ENCODE measurements around the gene B4GALT7.
"Not testable (repeated sequence)": the region's sequence is repeated elsewhere in the genome, so short reads cannot be mapped to it uniquely, and the experiment has no call there.

B4GALT7 gene

DNA sequence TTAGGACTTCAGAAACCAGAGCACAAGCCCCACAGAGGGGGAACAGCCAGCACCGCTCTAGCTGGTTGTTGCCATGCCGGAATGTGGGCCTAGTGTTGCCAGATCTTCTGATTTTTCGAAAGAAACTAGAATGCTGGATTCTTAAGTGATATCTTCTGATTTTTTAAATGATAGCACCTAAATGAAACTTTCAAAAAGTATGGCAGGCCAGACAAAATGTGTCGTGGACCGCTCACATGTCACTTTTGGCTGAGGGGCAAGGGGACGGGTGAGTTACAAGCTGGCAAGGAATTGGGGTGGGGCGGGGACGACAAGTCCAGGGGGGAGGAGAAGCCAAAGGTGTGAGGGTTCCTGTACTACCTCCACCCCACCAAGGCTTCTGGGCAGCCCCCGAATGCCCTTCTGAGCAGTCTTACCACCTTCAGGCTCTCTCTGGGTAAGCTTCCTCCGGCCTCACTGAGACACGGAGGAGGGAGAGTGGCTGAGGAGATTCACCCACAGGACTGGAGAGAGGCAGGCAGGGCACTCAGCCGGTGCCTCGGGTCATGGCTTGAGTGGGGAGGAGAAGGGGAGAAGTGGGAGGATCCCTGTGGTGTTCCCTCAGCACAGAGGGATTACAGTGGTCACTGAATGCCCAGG, 10.3 kb downstream of the B4GALT7 start:
- no peak for DNase-seq

DNA sequence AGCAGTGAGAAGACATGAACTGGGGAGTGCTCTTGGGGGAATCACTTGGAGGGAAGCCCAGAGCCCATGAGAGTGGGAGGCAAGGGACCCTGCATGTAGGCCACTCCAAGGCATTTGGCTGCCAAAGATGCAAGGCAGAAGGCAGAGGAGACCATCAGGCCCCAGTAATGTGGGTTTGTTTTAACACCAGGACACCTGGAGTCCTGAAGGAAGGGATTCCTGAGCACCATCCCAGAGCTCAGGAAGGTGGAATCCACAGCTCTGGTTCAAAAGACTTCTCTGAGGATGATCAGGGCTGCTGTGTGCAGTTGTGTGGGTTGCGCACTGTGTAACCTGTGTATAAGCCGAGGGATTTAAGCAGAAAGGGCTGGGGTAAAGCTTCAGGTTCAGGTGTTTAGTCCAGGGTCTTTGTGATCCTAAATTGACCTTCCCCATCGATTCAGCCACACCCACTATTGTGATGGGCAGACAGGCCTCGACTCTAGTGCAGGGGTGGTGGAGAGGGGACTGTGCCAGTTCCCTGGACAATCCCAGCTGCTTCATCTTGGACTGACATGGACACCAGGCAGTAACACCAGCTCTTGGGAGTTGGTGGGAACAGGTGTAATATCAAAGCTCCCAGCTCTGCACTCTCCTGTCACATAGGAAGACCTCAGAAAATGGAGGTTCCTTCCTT, 11.0 kb downstream of the B4GALT7 start:
- DNase-seq = no peak

DNA sequence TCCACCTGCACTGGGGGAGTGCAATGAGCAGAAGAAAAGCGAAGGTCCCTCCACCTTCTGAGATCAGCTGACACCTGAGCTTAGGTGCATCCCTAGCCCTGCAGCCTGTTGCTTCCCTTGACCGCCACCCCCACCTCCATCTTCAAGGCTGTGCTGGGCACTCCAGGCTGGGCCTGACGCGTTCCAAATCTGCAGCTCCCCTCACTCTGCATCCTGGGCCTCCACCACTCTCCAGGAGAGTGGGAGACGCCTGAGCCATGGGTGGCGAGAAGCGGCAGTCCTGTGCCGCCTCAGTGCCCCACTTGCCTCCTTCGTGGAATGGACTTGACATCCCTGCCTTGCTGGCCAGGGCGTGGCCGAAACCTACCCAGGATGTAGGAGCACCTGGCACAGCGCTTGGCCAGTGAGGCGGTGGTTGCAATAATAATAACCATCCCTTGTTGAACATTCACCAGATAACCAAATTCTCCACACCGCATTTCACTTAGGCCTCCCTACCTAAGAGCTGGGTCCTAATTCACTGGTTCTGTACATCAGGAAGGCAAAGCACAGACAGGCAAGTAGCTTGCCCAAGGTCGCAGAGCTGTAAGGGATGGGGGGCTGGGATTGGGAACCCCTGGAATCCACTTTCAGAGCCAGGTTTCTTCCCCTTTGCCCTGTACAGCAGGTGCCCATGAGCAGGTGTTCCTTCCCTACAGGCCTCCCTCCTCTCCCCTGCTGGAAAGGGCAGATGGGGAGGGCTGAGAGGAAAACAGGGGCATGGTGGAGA, 11.7 kb downstream of the B4GALT7 start:
- no peak for DNase-seq

DNA sequence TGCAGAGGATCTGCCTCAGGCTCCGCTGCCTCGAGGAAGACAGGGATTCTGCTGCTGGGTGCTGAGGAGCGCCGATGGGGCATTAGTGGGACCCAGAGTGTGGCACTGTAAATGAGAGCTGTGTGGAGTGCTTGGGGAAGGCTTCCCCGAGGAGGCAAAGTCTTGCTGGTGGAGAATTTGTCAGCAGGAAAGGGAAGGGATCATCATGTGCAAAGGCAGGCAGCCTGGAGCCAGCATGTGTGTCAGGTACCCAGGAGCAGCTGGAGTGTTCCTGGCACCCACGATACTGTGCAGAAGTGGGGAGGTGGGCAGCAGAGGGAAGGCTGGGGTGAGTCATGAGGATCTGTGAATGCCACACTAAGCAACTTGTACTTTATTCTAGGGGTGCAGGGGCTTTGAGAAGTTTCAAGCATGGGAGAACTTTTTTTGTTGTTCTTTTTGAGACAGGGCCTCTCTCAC, 12.3 kb downstream of the B4GALT7 start:
- no peak for DNase-seq

DNA sequence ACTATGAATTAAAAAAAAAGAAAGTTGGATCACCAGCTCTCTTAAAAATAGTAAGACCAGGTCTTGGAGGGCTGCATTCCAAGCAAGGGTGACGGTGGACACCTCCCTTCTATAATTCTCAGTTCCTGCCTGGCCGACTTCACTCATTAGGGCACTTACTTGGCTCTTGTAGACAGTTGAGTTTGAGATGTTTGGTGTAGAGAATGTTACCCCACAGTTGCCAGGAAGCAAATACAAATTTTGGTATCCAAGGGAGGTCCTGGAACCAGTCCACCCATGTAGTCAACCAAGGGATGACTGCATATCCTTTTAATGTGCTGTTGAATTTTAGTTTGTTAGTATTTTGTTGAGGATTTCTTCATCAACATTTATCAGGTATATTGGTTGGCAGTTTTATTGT, 20.6 kb downstream of the B4GALT7 start:
- DNase-seq = no peak

DNA sequence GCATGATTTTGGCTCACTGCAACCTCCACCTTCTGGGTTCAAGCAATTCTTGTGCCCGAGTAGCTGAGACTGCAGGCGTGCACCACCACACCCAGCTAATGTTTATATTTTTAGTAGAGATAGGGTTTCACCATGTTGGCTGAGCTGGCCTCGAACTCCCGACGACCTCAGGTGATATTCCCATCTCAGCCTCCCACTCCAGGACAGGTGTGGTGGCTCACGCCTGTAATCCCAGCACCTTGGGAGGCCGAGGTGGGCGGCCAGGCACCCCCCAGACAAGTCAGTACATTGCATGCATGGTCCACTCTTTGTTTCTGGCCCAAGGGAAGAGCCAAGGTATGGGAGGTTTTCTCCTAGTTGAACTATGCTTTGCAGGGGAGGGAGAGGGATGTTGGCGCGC, 24.2 kb downstream of the B4GALT7 start:
- not testable (repeated sequence) for DNase-seq

DNA sequence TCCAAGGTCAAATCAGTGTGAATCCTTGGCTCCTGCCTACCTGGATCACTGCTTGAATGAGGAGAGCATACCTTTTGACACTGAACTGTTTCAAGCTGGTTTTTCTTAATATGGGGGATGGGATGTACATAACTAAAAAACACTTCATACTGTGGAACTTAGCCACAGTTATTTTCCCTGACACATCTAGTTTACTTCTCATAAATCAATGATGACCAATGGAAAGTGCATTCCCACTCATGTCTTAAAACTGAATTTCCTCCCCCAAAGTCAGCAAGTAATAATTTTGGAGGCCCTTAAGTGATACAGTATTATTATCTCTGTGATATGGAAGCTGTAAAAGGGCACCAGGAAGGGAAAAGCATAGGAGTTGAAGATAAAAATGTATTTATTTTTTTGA, 30.3 kb downstream of the B4GALT7 start:
- not testable (repeated sequence) for DNase-seq

DNA sequence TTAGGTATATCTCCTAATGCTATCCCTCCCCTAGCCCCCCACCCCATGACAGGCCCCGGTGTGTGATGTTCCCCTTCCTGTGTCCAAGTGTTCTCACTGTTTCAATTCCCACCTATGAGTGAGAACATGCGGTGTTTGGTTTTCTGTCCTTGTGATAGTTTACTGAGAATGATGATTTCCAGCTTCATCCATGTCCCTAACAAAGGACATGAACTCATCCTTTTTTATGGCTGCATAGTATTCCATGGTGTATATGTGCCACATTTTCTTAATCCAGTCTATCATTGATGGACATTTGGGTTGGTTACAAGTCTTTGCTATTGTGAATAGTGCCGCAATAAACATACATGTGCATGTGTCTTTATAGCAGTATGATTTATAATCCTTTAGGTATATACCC, 35.0 kb downstream of the B4GALT7 start:
- not testable (repeated sequence) for DNase-seq

DNA sequence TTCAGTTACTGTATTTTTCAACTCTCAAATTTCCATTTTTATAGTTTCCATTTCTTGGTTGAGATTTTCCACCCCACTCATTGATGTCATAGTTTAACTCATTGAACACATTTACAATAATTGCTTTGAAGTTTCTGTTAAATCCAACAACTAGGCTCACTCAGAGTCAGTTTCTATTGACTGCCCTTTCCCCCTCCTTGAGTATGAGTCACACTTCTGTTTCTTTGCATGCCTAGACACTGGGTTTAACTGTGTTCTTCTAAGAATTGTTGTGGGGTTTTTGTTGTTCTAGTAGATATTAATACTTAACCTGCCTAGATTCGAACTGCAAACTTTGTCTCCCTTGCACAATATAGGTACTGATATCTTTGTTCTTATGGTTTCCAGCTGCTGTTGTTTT, 45.5 kb downstream of the B4GALT7 start:
- DNase-seq = not testable (repeated sequence)

DNA sequence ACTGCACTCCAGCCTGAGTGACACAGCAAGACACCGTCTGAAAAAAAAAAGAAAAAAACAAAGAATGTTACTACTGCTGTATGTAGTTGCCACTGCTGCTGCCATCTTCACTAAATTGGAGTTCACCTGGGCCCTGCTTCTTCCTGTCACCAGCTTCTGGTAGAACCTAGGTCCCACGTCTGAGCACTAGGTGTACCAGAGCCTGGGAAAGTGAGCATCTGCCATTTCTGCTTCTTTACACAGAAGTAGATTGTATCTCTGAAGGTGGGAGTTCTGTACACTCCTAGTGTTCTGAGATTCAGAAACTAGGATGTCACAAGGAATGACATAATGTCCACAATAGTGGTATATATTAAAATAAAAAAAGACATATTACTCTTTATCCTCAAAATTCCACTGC, 51.3 kb downstream of the B4GALT7 start:
- not testable (repeated sequence) for DNase-seq

DNA sequence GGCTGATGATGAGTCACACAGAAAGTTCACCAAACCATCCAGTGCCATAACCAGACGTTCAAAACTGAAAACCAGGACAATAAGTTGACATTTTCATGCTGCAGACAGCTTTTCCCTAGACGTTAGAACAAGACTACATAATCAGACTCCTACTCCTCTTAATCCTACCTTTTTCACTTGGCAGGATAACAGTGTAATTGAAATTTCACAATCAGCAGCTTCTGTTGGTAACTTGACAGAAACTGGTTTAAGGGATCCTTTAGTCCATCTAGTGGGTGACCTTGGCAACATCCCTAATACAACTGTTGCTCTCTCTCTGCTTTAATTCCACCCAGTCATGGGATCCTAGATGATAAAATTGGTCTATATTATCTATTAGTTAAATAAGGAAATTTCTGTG, 57.9 kb downstream of the B4GALT7 start:
- DNase-seq = not testable (repeated sequence)

DNA sequence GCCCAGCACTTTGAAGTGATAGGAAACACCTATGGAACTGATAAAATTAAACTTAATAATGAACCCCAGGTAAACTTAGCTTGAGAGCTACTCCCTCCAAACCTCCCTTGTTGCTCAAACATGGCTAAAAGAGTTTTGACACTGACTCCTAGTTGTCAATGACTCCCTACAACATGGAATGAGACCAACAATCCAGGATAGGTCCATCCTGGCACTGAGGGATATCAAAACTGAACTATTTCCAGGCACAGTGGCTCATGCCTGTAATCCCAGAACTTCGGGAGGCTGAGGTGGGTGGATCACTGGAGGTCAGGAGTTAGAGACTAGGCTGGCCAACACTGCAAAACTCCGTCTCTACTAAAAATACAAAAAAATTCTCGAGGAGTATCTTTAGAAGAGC, 58.6 kb downstream of the B4GALT7 start:
- DNase-seq = not testable (repeated sequence)
